ENCODE results near the gene SGPP1.
"Not testable (repeated sequence)": the region's sequence is repeated elsewhere in the genome, so short reads cannot be mapped to it uniquely, and the experiment has no call there.

SGPP1 gene

DNA sequence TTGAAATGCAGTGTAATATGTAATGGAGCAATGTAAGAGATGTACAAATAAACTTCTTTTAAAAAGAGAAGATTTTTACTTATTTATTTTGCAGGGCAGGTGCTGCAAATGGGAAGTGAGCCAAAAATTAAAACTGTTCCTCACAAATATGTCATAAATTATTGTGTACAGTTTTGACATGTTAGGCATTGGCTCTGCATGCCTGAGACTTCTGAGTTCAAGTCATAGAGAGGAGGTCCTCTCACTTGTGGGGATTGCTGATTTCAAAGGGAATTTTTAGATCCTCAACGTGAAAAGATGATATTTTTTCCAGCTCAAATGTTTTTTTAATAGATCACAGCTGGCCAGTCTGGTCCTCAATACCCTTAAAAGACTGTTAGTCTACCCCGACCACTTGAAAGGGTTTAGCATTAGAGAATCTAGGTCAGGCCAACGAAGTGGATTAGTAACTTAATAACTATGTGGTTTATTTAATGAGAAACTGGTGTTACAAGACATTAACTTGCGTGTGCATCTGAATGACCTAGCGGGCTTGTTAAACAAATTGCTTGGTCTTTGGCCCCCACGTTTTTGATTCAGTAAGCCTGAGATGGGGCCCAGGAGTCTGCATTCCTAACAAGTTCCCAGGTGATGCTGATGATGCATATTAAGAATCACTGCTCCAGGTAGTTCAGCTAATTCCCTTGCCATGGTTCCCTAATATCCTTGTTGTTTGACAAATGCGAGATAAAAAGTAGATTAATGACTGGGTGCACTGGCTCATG, 55.3 kb downstream of the SGPP1 start:
- no peak for DNase-seq (ENCODE audit: low read depth)

DNA sequence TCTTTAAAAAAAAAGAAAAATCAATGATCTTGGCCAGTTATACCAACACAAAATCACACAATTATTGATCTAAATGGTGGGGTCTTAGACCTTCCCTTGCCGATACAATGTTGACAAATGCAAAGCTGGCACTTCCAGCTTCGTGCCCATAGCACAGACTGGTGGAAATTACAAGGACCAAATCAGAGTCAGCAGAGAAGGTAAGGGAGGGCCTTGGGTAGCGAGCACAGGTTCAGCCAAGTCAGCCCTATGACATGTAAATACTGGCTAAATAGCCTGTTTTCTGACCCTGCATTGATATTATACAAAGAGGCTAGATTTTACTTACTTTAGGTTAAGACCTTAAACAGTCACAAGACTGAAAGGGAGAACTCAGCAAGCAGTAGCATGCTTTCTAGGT, 55.9 kb downstream of the SGPP1 start:
- no peak for DNase-seq (ENCODE audit: low read depth)

DNA sequence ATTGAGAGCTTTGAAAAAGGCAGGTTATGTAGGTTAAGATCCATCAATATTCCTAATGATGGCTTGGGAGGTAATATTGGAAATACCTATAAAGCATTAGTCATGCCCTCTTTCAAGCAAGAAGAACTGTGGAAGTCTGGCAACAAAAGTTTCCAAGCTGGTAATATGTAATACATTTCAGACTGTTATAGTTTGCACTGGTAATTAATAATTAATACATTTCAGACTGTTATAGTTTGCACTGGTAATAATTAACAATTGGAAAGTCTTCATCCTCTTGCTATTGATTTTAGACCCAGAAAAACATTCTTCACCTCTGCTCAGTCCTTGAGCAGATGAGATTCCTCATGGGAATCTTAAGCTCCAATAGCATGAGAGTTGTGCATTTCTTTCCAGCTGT, 57.2 kb downstream of the SGPP1 start:
- no peak for DNase-seq (ENCODE audit: low read depth)

DNA sequence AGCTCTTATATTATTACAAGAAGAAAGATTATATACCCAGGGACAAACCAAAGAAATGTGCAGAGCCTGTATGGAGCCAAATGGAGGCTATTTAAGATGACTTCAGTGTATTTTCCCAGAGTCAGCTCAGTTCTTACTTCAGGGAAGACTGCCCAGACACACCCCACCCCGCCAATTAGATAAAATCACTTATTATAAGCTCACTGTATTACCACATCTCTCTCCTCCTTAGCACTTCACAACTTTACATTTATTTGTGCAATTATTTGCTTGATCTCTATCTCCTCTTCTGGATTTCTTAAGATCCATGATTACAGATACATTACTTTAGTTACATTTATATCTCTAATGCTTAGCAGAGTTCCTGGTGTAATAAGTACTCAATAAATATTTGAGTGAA, 61.5 kb downstream of the SGPP1 start:
- DNase-seq (ENCODE audit: low read depth), result no peak

DNA sequence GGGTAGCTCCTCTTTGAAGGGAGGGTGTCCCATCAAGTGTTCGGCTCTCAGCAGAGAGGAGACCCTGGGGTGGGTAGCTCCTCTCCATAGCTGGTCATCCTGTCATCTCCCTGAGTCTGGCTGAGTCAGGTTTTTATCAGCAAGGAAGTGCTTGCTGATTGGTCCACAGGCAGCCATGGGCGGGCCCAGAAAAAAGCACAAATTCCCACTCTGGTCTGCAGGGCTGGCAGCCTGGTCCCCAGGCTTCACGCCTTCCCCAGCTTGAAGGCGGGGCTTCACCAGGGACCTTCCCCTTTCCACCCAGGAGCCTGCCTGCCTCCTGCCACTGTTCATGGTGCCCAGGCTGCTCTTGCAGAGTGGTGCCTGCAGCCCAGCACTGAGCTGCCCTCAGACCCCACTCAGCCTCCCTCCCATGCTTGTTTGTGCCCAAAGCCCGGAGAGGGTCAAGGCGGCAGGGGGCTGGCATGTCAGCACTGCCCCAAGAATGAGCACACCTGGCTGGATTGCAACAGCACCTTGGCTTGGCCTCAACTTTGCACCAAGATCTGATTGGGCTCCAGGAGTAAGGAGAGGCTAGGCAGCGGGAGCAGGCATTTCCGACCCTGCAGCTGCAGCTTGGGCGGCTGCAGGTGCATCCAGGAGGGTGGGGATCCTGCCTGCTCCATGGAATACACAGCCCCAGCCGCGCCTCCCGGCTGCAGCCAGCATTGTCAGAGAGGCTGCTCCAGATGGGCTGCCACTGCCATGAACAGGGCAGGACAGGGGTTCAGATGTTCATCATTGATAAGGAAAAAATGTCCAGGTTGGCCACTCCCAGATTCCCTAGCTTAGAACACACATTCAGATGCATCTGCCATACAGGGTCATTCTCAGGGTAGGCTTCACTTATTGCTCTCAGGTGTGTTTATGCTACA, 64.2 kb downstream of the SGPP1 start:
- no peak for DNase-seq (ENCODE audit: low read depth)

DNA sequence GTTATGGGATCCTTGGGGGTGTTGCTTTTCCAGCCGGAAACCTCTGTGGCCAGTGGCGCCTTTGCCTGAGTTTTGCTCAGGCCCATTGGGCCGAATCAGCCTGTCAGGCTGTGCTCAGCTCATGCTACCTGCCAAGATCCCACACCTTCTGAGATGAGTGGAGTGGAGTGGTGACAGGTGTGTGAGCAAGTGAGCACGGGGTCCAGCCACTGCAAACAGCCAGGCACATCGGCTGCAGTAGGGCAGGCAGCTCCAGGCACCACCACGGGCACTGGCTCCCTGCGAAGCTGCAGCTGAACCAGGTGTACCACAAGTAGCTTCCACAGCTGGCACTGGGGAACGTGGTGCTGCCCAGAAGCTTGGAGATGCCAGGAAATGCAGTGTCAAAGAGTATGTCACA, 65.1 kb downstream of the SGPP1 start:
- DNase-seq (ENCODE audit: low read depth), result no peak

DNA sequence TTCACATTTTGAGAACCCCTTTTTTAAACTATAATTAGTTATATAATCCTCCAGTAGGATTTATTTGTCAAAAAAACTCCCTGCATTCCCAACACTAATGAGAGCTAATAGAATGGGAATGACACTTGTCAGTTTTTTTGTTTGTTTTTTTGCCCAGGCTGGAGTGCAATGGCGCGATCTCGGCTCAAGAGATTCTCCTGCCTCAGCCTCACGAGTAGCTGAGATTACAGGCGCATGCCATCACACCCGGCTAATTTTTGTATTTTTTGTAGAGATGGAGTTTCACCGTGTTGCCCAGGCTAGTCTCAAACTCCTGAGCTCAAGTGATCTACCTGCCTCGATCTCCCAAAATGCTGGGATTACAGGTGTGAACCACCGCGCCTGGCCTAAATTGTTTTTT, 66.0 kb downstream of the SGPP1 start:
- DNase-seq (ENCODE audit: low read depth), result not testable (repeated sequence)

DNA sequence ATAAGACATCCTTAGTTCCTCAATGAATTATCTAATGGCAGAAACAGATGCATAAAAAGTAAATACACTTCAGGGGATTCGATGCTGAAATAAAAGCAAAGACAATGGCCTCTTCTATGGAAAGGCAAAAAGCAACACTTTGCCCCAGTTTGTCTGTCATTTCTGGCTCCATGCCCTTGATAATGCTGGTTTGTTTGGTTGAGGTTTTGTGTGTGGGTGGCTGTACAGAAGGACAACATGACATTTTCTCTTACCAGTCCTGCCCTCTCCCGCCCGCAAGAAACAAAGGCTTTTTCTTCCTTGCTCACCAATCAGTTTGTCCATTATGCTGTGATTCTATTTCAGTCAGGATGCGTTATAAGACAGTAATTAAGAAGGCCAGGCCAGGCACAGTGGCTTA, 68.1 kb downstream of the SGPP1 start:
- DNase-seq (ENCODE audit: low read depth), result no peak

DNA sequence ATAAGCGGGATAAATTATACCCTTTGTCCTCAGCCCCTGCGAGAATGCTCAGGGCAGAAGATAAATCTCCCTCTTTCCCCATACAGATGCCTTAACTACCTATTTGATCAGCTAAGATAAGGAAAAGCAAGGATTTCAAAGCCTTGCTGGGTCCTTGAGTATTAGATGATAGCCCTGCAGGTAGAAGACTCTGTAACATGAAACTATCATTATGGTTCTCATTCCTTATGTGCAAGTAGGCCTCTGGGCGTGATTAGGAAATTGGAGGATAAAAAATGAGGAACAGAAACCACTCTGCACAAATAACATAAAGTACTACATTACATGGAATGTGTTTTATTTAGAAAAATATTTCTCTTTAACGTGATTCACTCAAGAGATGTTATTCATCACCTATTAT, 71.7 kb downstream of the SGPP1 start:
- DNase-seq (ENCODE audit: low read depth), result no peak

DNA sequence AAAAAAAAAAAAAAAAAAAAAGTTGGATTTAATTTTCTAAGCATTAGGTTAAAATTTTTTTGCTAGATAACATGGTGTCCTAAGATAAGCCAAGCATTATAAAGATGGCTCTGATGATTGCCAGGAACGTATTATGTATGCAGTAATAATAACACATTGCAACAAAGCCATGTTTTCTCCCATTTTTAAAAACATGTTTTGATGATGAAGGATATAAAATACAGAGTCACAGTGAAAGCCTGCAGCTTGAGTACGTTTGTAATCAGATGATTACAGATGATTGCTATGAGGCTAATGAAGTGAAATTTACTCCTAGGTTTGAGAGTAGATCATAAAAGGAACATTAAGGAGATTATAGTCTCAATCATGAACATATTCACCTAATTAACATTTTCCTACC, 72.9 kb downstream of the SGPP1 start:
- DNase-seq (ENCODE audit: low read depth), result no peak

DNA sequence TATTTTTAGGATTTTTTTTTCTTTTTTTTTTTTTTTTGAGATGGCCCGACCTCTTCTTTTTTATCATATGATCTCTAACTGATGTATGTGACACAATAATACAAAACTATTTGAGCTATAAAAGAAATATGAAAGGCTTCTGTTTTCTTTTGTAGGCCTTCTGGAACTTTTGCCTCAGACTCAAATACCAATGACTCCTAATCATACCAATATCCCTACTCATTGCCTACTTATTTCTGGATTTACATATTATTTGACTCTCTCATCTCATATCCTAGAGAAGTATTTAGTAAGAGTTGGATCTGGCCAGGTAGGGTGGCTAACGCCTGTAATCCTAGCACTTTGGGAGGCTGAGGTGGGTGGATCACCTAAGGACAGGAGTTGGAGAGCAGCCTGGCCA, 73.5 kb downstream of the SGPP1 start:
- DNase-seq (ENCODE audit: low read depth), result no peak

DNA sequence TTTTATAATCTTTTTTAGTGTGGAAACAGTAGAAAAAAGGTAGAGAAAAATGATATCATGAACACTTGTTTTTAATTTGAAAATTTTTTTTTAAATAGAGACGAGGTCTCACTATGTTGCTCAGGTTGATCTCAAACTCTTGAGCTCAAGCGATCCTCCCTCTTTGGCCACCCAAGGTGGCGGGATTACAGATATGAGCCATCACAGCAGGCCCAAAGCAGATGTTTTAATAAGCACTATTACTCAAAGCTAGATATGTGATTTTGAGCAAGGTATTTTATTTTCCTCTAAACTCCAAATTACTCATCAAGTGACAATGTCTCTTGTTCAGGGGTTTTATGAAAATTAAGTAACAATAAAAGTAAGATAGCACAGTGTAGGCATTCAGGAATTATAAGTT, 75.5 kb downstream of the SGPP1 start:
- no peak for DNase-seq (ENCODE audit: low read depth)

DNA sequence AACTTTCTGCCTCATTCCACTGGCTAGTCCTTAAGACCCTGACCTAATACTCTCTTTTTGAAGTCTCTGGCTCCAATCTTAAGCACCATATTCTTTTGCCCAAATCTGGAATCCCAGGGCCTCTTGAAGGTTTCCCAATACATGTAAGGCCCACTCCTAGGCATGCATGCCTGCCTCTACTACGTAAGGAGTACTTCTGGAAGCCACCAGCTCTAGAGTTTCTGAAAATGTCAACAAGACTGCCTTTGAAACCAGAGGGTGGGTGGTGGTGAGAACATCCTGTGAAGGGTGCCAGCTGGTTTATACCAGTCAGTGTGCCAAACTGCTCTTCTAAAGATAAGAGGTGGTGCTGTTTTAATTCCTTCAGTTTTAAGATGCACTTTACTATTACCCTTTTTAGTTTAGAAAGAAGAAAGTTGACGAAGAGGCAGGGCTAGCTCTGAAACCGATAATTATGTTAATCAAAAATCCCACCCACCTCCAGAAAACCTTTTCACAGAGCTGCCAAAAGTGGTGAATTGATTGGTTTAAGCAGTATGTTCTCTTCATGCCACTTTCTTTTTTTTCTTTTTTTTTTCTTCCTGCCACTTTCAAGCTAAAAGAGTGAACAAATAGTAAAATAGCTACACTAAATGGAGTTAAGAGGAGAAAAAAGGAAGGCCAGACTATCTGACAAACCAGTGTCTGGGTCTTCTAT, 77.5 kb downstream of the SGPP1 start:
- peak; percentile 37 for DNase-seq (ENCODE audit: low read depth)

DNA sequence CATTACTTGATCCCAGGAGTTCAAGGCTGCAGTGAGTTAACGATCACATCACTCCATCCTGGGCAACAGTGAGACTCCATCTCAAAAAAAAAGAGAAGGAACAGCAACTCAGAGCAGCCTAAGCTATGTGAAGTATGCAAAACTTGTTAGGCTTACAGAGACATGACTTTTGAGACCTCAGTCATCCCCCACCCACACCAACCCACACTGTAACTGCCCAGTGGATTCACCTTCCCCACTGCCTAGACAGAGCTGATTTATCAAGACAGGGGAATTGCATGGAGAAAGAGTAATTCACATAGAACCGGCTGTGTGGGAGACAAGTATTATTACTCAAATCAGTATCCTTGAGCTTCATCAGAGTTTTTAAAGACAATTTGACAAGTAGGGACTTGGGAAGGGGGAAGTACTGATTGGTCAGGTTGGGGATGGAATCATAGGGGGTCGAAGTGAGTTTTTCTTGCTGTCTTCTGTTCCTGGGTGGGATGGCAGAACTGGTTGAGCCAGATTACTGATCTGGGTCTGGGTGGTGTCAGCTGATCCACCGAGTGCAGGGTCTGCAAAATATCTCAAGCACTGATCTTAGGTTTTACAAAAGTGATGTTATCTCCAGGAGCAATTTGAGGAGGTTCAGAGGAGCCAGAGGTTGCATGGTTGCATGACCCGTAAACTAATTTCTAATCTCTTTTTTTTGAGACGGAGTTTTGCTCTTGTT, 80.0 kb downstream of the SGPP1 start:
- no peak for DNase-seq (ENCODE audit: low read depth)

DNA sequence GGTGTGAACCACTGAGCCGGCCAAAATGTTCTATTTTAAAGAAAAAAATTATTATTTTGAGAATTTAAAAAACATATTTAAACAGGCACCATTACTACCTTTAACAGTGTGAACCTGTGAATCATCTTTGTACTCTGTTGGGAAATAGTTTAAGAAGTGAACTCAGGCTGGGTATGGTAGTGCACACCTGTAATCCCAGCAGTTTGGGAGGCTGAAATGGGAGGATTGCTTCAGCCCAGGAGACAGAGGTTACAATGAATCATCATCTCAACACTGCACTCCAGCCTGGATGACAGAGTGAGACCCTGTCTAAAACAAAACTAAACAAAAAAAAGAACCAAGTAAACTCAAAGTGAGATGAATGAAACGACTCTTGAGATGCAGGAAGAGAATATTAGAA, 83.1 kb downstream of the SGPP1 start:
- DNase-seq (ENCODE audit: low read depth), result no peak

DNA sequence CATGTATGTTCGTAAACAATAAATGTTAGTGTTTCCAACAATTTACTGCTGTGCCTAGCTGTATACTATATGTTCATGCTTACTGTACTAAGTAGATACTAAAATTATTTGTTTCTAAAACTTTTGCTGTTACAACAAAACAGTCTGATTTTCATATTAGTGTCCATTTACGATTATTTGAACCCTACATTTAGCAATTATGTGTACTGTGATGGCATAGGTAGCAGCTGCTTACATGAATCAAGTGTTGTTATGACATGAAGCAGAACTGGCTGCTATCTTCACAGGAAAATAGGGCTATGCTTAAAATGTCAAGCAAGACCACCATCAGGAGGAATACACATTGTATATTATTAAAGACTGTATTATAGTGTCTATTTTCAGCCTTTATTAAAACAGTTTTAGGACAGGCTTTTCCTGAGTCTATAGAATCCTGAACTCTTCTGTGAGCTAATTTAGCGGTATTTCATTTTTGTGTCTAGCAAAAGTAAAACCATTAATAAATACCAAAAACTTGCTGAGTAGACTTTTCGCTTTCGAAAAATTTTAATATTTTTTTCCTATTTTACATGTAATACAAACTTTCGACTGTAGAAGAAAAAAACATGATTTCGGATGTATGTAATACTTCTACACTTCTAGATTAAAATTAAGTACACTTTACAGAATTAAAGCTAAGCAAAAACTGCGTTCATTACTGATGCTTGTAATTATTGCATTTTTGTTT, 85.0 kb downstream of the SGPP1 start:
- DNase-seq (ENCODE audit: low read depth), result no peak

DNA sequence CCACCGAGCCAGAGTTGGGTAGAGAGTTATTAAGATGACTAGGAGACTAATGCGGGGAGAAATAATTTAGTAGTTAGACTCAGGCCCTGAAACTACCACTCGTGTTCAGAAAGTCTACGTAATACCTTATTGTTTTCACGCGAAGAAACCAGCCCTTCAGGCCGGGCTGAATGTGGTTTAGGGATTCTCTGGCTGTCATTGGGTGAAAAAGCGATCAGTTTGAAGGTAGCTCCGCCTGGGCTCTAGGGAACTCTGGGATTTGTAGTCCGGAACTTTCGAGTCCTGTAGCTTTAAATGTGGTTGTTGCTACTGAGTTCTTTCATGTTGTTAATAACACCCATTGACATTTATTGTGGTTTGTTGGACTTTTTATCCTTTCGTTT, 85.6 kb downstream of the SGPP1 start:
- DNase-seq (ENCODE audit: low read depth), result peak; percentile 77

DNA sequence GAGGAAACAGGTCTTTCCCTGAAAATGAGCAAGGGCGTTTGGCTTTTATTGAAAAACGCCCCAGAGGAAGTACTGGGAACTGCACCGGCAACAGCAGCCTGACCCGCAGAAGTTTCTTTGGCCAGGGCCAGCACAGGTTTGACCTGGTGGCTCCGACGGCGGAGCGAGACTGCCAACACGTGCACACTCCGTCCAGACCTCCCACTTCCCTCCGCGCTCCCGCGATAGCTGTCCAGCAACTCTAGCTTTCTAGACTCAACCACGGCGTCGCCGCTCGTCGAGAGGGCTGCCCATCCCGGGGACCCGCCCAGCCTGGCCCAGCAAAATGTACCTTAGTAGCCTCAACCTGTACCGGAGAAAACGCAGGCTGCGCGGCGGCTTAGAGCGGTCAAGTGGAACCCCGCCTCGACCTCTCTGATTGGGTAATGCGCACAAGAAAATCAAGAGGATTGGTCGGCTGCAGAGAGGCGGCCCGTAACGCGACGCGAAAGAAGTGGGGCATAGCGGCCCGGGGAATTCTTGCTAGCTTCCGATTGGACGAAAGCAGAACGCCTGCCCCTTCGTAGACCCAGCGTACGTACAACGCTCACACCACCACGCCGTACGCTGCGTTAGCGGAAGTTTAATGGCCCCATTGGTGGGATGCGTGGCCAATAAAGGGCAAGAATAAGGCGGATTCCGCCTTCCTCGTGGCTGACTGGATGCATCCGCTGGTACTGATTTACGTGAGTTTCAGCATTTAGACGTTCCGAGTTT, 86.2 kb downstream of the SGPP1 start, which contains the start of gene WDR89:
WDR89 (minus strand) TSS at position 399 of the 756 bp plus-strand sequence. CDS start 41,929 bp downstream, outside the sequence.
- peak; percentile 94 for DNase-seq (ENCODE audit: low read depth)

DNA sequence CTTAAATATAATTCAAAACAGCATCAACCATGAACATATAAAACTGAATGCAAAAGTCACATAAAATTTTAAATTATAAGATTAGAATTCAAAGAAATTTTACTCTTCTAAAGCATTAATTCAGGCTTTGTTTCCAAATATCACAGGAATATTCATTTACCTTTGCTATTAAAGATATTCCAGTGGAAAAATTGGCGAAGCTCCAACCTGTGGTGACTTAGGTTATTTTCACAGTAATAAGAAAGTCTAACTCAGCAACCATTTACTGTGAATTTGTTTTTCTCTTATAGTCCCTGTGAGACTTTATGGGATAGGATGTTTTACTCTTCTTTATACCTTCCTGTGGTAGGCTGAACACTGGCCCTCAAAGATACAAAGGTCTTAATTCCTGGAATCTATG, 89.4 kb downstream of the SGPP1 start:
- no peak for DNase-seq (ENCODE audit: low read depth)

DNA sequence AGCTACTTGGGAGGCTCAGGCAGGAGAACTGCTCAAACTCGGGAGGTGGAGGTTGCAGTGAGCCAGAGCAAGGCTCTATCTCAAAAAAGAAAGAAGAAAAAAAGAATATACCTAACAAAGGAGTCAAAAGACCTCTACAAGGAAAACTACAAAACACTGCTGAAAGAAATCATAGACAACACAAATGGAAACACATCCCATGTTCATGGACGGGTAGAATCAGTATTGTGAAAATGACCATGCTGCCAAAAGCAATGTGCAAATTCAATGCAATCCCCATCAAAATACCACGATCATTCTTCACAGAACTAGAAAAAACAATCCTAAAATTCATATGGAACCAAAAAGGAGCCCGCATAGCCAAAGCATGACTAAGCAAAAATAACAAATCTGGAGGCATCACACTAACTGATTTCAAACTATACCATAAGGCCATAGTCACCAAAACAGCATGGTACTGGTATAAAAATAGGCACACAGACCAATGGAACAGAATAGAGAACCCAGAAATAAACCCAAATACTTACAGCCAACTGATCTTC, 91.7 kb downstream of the SGPP1 start:
- DNase-seq (ENCODE audit: low read depth), result not testable (repeated sequence)
